ENCODE measurements around the gene CLDN1. TPM values are rescaled to one million over a fixed set of nuclear protein-coding genes. Genes with fewer than 3 reads are reported as not detected.
A peak's percentile ranks its signal among the peaks of the same experiment; 100 is the strongest.
"Not testable (repeated sequence)": the region's sequence is repeated elsewhere in the genome, so short reads cannot be mapped to it uniquely, and the experiment has no call there.

CLDN1 gene
- total RNA-seq, 4 donors from 2014 or later = 2.7 to 184 (median 58.3) TPM

DNA sequence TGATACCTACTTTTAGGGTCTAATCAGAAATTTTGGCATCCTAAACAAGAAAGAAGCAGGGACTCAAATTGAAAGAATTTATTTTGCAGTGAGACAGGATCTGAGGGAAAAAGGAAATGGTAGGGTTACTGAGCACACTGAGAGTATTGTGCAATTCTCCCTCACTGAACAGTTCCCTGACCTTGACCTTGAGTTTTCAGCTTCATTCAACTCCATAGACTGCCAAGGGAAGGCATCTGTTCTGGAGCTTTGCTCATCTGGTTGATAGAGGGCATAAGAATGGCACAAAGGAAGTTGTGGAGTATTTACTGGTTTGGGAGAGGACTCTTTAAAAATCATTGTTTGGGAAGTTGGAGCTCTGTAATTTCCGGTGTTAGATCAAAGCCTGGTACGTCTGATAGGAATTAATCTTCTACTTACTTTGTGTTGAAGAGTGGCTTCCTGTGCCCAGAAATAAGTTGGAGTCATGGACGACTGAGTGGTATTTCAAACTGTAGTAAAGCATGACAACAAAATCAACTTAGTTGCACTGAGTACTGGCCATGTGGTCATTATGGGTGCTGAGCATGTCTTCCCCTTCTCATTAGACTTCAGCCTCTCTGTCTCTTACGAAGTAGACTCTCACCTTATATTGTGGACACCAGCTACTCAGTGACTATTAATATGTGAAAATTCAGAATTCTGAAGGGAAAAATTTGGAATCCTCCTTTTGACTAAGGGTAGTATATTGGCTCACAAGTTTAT lies 40.8 kb downstream of the CLDN1 start:
- ATAC-seq (ENCODE audit: low FRiP score) (peak; percentile 68), DNase-seq (ENCODE audit: low spot score) (no peak)
- TF ChIP-seq, protein P1, sequence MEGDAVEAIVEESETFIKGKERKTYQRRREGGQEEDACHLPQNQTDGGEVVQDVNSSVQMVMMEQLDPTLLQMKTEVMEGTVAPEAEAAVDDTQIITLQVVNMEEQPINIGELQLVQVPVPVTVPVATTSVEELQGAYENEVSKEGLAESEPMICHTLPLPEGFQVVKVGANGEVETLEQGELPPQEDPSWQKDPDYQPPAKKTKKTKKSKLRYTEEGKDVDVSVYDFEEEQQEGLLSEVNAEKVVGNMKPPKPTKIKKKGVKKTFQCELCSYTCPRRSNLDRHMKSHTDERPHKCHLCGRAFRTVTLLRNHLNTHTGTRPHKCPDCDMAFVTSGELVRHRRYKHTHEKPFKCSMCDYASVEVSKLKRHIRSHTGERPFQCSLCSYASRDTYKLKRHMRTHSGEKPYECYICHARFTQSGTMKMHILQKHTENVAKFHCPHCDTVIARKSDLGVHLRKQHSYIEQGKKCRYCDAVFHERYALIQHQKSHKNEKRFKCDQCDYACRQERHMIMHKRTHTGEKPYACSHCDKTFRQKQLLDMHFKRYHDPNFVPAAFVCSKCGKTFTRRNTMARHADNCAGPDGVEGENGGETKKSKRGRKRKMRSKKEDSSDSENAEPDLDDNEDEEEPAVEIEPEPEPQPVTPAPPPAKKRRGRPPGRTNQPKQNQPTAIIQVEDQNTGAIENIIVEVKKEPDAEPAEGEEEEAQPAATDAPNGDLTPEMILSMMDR (IDR thresholded peaks at IDR 0.05) = no peak

DNA sequence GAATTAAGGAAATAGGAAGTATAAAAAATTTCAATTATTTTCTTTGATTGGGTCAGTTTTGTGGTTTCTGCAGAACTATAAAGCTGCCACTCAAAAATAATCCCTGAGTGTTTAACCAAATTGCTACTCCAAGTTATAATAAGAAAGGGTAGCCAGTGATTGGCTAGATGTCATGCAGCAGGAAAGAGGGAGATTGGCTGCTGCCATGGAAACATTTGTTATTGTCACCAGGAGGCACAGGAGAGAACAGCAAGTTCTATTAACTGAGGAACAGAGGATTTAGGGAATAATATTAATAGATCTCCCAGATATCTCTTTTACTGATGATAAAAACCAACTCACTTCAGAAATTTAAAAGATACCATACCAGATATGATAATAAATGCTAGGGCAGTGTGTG lies 42.6 kb downstream of the CLDN1 start:
- TF ChIP-seq, protein P1 (IDR thresholded peaks at IDR 0.05) = no peak
- ATAC-seq (ENCODE audit: low FRiP score) (no peak), DNase-seq (ENCODE audit: low spot score) (no peak)

DNA sequence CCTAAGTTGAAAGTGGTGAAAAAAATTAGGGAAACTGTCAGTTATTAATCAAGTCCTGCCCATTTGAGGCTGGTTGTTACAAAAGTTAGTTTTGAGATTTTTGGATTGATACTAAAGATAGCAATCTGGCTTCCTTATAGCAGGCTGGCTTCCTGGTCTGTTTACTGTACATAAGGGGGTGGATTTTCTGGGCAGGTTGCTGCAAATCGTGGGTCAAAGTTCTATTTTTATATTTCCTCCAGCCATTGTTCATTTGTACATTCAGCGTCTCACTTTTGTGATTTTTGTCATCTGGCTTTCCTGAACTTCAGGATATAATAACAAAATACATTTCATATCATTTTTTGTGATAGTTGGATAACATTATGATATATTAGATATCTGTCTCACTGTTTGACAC lies 49.5 kb downstream of the CLDN1 start:
- DNase-seq (ENCODE audit: low spot score) = no peak
- no peak for ATAC-seq (ENCODE audit: low FRiP score)

DNA sequence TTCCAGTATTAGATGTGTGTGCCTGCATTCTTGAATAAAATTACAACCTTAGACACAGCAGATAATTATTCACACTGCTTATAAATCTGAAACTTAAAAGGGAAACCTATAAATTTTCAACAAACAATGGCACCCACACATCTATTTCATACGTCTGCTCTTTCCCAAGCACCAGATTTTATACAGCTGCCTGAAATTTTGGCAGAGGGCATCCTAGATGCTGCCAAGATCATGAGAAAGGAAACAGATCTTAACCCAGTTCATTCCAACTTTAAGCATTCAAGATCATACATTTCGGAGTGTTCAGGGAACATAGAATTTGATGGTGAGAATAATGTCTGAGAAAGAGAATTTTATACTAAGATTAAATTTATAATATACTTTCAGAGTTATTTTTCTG lies 53.1 kb downstream of the CLDN1 start:
- ATAC-seq (ENCODE audit: low FRiP score) (no peak), DNase-seq (ENCODE audit: low spot score) (no peak)
- TF ChIP-seq, protein P1 (IDR thresholded peaks at IDR 0.05) = no peak

More for the DNA sequence above, 49.5 kb downstream of the CLDN1 start:
- TF ChIP-seq, protein P1 (IDR thresholded peaks at IDR 0.05) = no peak

DNA sequence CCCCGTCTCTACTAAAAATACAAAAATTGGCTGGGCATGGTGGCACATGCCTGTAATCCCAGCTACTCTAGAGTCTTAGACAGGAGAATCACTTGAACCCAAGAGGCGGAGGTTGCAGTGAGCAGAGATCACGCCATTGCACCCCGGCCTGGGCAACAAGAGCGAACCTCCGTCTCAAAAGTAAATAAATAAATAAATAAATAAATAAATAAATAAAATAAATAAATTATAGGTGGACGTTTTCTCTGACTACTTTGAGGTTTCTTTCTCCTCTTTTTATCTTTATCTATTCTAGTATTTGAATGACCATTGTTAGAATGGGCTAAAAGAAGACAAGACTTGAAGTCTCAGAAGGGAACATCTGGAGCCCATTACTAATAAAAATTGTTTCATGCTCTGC lies 54.8 kb downstream of the CLDN1 start:
- not testable (repeated sequence) for DNase-seq (ENCODE audit: low spot score); ATAC-seq (ENCODE audit: low FRiP score)

DNA sequence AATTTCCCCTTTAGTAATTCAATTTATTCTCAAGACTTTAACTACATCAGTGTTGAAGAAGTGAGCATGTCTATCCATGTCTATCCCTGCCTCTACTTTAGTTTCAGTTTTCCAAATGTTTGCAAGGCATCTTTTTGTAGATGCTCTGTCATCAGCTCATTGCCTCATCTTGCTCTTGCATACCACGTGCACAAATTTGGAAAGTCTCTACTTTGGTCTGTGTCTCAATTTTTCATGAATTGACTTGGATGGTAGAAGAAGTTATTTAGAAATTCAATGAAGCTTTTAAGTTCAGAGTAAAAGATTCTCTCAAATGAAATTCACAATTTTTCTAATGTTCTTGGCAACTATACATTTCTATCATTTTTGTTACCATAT lies 55.3 kb downstream of the CLDN1 start:
- ATAC-seq (ENCODE audit: low FRiP score) (no peak), DNase-seq (ENCODE audit: low spot score) (no peak)
- TF ChIP-seq, protein P1 (IDR thresholded peaks at IDR 0.05) = no peak

DNA sequence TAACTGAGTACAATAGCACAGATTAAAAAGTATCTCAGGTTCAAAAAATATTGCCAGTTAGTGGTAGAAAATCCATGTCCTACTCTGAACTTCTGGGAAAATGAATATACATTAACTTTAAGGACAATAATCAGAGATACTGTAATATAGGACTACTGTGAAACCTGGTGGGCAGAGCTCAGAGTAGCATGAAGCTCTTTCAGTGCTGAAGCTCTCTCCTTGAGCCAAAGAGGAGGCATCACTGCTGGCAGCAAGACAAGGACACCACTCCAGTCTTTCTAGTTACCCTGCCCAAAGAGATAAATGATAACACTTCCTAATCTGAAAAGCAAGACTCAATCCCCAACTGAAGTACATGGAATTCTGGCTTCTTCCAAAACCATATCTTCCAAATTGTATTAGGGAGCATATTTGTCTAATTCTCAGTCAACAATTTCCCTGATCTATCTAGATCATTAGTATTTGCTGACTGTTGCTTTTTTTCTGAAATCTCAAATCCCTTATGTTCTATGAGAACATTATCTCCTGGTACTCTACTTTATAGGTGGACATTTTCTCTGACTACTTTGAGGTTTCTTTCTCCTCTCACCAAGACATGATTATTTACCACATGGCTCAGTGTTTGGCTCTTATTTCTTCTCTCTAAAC lies 55.9 kb downstream of the CLDN1 start:
- ATAC-seq (ENCODE audit: low FRiP score) (no peak), DNase-seq (ENCODE audit: low spot score) (no peak)
- TF ChIP-seq, protein P1 (IDR thresholded peaks at IDR 0.05) = no peak

All from omental fat pad (tissue), 4 donors.